ENCODE measurements around the gene RADIL. TPM values are rescaled to one million over a fixed set of nuclear protein-coding genes. Genes with fewer than 3 reads are reported as not detected.
A peak's percentile ranks its signal among the peaks of the same experiment; 100 is the strongest.

RADIL gene
- polyA plus RNA-seq, 1 donor (not counting 4 experiments of a cell fraction or from before 2014, with no cell fraction given): not detected

- Histone ChIP-seq H3K27ac (ENCODE audit: control insufficient read depth, insufficient read depth, low read length) (no peak overlapping the region), H3K9ac (ENCODE audit: control insufficient read depth, extremely low read depth, insufficient read depth, low read length) (no peak overlapping the region), H3K79me2 (ENCODE audit: control insufficient read depth, insufficient read depth, low read length) (no peaks in the 10 kb centered on the region), H3K36me3 (ENCODE audit: control insufficient read depth in 2 of 2, extremely low read depth in 1 of 2, insufficient read depth in 2 of 2, low read length in 2 of 2) (no peaks in the 10 kb centered on the region), H3K4me1 (ENCODE audit: control insufficient read depth, extremely low read depth, insufficient read depth, low read length) (no peaks in the 10 kb centered on the region), H3K9me3 (ENCODE audit: control insufficient read depth, low read depth, low read length) (no peaks in the 10 kb centered on the region), H3K4me3 (ENCODE audit: control insufficient read depth in 2 of 3, extremely low read depth in 1 of 3, insufficient read depth in 2 of 3, low read depth in 1 of 3, low read length in 3 of 3) (no peak overlapping the region), H2AFZ (ENCODE audit: control insufficient read depth, low read length) (no peak overlapping the region), H3K27me3 (ENCODE audit: control insufficient read depth, extremely low read depth, insufficient read depth, low read length) (no peaks in the 10 kb centered on the region), H4K20me1 (ENCODE audit: control insufficient read depth, extremely low read depth, insufficient read depth, low read length) (no peaks in the 10 kb centered on the region), H3K4me2 (ENCODE audit: control insufficient read depth, extremely low read depth, insufficient read depth, low read depth, low read length) (no peak overlapping the region), H3K9me1 (ENCODE audit: control insufficient read depth, extremely low read depth, insufficient read depth, low read length) (no peaks in the 10 kb centered on the region)
- dilution Hi-C loops (cut with MboI; ENCODE audit: extremely low pct_ligation_motif_present, low sequenced_read_pairs): no loop called here
- FAIRE-seq (no peak), DNase-seq (ENCODE audit: low read depth, low spot score) (no peak)
- TF ChIP-seq CTCF (optimal IDR thresholded peaks at IDR 0.05 in 1 of 3, IDR thresholded peaks at IDR 0.05 in 1 of 3, conservative IDR thresholded peaks at IDR 0.05 in 1 of 3; ENCODE audit: extremely low read depth in 1 of 3, insufficient read depth in 2 of 3, low read length in 3 of 3) (no peak), EZH2 (IDR thresholded peaks at IDR 0.05; ENCODE audit: low read length) (no peak)
Observed at GRCh38 chr7:4850262-4850795, 33.2 kb downstream of the RADIL start.

GRCh38 chr7:4849390-4849789, 34.1 kb downstream of the RADIL start:
- DNase-seq (ENCODE audit: low read depth, low spot score) (no peak), FAIRE-seq (no peak)
- H3K27me3 ChIP-seq (ENCODE audit: control insufficient read depth, extremely low read depth, insufficient read depth, low read length): no peaks in the 10 kb centered on the region
- H3K79me2 ChIP-seq (ENCODE audit: control insufficient read depth, insufficient read depth, low read length): no peaks in the 10 kb centered on the region
- no peaks in the 10 kb centered on the region for H4K20me1 ChIP-seq (ENCODE audit: control insufficient read depth, extremely low read depth, insufficient read depth, low read length)
- H3K27ac ChIP-seq (ENCODE audit: control insufficient read depth, insufficient read depth, low read length): no peak overlapping the region
- no peaks in the 10 kb centered on the region for H3K4me1 ChIP-seq (ENCODE audit: control insufficient read depth, extremely low read depth, insufficient read depth, low read length)
- H3K36me3 ChIP-seq (ENCODE audit: control insufficient read depth in 2 of 2, extremely low read depth in 1 of 2, insufficient read depth in 2 of 2, low read length in 2 of 2): no peaks in the 10 kb centered on the region
- no peak overlapping the region for H3K9ac ChIP-seq (ENCODE audit: control insufficient read depth, extremely low read depth, insufficient read depth, low read length)
- no peak overlapping the region for H2AFZ ChIP-seq (ENCODE audit: control insufficient read depth, low read length)
- no peak overlapping the region for H3K4me2 ChIP-seq (ENCODE audit: control insufficient read depth, extremely low read depth, insufficient read depth, low read depth, low read length)
- dilution Hi-C loops (cut with MboI; ENCODE audit: extremely low pct_ligation_motif_present, low sequenced_read_pairs): no loop called here
- H3K9me1 ChIP-seq (ENCODE audit: control insufficient read depth, extremely low read depth, insufficient read depth, low read length): no peaks in the 10 kb centered on the region
- no peaks in the 10 kb centered on the region for H3K9me3 ChIP-seq (ENCODE audit: control insufficient read depth, low read depth, low read length)
- TF ChIP-seq CTCF (optimal IDR thresholded peaks at IDR 0.05 in 1 of 3, IDR thresholded peaks at IDR 0.05 in 1 of 3, conservative IDR thresholded peaks at IDR 0.05 in 1 of 3; ENCODE audit: extremely low read depth in 1 of 3, insufficient read depth in 2 of 3, low read length in 3 of 3): peak; percentile 29 to 62 (median 53)
- TF ChIP-seq EZH2 (IDR thresholded peaks at IDR 0.05; ENCODE audit: low read length): no peak
- no peak overlapping the region for H3K4me3 ChIP-seq (ENCODE audit: control insufficient read depth in 2 of 3, extremely low read depth in 1 of 3, insufficient read depth in 2 of 3, low read depth in 1 of 3, low read length in 3 of 3)

Data from keratinocyte (primary cell).